HG02840 (cell line): Measurements from ENCODE around the gene PPP1R9B.

Source experiments
- ATAC-seq: cut with Tn5 transposase; IDR thresholded peaks from one replicate; pipeline ENCODE4 v1.9.1; 2021; ENCODE audit warnings: mild to moderate bottlenecking, moderate library complexity, moderate number of reproducible peaks; ENCODE audit not compliant: unreplicated experiment, low FRiP score

Gene PPP1R9B

DNA sequence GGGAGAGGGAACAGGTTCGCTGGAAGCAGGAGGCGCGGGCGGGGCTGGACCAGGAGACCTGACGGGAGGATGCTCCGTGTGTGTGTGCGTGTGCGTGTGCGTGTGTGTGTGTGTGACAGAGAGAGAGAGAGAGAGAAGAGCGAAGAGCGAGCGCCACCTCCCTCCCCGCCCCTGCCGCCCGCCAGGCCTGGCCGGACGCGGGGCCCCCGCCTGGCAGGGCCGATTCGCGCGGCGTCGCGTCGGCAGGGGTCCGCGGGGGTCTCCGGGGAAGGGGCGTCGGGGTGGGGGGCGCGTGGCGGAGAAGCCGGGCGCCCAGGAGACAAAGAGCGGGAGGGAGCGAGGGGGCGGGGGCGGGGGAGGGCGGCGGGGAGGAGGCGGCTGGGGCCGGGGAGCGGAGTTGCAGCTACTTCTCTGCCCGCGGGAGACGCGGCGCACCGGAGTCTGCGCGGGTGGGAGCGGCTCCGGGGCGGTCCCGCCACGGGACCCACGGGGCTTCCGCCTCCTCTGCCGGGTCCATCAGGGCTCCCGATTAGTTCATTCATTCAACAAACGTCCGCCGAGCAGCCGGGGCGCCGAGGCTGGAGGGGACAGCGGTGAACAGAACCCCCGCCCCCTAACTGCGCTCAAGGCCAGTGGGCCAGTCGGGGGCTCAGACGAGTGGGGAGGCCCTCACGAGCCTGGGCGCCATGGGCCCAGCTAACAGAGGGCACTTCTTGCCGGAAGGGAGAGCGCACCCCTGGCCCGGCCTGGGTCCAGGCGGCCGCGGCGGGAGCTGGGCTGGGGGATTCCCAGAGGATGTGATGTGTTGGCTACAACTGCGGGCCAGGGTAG is 20.5 kb downstream of the PPP1R9B start, which contains the start of gene SAMD14:
Gene SAMD14, minus strand, starts transcription at position 433 of the 831 bp plus-strand sequence. CDS start 5,201 bp downstream, outside the sequence.
- no peak for ATAC-seq

DNA sequence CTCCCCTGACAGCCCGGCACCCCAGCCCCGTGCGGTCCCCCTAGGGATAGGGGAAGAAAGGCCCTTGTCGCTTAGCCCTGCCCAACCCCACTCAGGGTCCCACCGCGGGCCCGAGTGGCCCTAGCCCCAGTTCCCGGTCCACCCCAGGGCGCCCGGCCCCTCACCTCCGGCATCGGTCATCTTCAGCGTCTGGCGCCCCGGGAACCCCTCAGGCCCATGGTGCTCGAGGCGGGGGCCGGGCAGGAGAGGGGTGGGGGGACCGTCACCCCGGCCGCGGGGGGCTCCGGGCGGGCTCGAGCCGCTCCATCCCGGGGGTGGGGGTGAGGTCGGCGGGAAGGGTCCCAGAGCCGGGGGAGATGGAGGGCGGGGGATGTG is 21.1 kb downstream of the PPP1R9B start:
- no peak for ATAC-seq

DNA sequence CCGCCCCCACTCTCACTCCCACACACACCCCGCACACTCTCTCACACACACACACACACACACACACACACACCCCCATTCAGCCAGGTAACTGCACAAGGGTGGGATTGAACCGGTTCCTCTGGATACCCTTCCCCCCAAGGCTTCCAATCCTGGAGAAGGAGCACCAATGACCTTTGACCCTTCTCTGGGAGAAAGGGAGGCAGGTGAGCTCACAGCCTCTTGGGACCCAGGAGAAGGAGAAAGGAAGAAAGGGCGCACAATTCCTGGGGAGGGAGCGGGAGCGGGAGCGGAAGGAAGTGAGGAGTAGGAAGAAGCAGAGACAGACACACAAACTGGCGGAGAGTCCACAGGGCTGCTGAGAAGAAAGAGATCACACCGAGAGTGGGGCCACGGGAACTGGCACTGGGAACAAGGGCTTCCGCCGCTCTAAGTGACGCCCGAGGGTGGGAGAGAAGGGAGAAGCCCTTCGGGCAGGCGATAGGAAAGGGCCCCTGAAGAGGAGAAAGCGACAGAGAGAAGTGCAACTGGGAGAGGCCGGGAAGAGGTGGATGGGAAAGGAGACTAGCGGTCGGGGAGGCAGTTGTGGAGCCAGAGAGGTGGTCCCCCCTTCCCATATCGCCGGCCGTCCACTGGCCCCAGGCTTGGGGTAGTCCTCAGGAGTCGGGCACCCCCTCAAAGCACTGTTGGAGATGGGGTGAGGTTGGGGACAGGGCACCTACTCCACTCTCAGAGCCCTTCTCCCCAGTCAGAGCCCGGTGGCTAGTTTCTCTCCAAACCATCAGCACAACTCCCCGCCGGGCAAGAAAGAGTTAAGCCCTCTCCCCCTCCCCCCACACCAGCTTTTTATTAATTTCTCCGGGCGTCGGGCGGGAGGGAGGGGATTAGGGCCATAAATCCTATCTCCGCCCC is 21.8 kb downstream of the PPP1R9B start:
- no peak for ATAC-seq

DNA sequence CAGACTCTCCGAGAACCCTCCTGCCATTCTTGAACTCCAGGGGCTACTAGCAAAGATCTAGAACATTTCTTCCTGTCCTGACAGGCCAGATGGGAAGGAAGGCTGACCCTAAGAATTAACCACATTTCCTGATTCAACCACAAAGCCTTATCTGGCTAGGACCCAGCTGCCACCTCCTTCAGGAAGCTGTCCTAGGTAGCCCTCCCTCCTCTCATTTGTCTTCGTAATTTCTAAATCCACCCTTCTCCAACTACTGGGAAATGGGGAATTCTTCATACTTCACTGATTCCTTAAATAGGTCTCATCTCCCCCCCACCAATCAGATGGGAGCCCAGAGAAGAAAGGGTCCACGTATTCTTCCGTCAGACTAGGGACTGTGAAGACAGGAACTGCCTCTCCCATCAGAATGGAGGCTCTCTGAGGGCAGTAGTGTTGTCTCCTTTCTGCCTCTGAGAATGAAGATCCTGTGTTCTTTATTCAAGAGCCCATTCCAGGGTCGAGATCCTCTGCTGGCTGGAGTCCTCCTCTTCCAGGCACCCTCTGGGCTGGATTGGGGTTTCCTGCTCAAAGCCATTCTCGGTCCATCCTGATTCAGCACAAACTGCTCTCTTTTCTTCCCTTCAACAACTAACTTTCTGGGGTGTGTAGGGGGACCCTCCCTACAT is 22.6 kb downstream of the PPP1R9B start:
- ATAC-seq, result no peak

DNA sequence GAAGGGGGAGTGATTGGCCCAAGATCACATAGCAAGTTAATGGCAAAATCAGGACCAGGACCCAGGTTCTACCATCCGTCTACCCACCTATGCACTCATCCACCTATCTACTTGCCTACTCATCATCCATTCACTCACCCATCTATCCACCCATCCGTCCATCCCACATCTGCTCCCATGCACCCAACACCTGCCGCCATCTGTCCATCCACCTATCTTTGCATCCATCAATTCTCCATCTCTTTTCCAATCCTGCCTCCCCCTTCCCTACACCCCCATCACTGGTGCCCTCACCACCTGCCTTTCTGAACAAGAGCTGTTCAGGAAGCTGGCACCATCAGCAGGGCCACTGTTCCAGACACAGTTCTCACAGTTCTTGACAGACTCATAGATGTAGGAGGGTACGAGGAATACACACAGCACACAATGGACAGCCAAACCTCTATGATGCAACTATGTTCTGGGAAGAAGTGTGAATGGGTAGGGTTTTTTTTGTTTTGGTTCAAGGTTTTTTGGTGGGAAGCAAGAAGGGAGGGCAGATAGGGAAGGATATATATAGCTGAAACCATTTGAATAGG is 25.0 kb downstream of the PPP1R9B start:
- no peak for ATAC-seq

DNA sequence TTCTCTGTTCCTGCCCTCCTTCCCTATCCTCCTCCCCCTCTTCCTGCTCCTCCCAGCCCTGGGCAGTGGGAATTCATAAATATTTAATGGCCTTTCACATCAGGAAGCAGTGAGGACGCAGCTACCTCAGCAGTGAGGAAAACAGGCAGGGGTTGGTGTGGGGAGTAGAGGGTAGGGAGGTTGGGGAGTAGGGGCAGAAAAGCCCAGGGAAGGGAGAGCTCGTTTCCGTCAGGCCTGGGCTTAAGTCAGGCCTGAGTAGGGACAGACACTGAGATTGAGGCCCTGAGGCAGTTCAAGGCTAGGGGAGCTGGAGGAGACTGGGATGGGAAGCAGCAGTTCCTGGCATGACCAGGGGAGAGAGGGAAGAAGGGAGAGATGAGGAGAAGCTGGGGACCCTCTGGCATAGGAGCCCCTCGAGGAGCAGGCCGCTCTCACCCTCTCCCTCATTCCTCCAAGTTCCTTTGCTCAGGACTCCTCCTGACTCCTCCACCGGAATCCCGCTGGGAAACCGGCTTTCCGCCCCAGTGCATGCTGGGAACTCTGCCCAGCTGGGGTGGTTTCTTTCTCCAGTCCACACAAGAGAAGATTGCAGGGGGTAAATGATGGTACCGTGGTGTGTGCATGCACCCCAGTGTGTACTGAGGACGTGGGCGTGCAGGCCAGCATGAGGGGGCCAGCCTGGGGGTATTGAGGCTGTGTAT is 26.7 kb downstream of the PPP1R9B start:
- no peak for ATAC-seq

DNA sequence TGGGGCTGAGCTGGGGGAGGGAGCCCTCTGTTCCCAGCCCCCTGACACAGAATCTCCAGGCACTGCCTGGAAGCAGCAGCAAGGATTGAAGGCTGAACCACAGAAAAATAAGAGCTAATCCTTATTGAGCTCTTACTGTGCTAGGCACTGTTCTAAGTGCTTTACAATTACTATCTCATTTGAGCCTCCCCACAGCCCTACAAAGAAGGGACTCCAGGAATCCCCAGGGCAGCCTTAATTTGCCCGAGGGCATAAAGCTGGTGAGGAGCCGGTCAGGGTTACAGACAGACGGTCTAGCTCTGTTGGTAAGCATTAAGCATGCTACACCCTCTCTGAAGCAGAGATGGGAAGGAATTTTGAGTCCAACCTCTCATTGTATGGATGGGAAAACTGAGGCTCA is 27.5 kb downstream of the PPP1R9B start:
- ATAC-seq, result no peak

DNA sequence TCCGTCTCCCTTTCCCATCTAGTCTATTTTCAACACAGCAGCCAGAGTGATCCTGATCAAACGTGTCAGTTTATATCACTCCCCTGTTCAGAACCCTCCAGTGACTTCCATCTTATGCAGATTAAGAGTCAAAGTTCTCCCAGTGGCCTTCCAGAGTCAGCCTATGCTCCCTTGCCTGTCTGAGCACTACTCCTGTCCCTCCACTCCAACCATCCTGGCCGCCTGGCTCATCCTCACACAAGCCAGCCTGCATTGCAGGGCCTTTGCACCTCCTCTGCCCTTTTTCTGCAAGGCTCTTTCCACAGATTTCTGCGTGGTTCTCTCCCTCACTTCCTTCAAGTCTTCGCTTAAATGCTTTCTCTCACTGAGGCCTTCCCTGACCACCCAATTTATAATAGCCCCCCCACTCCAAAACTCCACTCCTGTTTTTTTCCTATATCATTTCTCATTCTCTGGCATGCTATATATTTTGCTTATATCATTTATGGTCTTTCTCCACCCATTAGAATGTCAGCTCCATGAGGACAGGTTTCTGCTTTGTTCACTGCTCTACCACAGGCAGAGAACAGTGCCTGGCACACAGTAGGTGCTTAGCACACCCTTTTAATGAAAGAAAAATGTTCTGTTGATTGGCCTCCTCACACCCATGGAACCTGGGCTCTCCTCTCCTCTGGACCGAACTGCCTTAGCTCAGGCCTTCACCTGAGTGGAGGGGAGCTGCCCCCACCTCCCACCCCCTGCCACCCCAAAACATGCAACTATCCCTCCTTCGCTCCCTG is 29.8 kb downstream of the PPP1R9B start:
- no peak for ATAC-seq

DNA sequence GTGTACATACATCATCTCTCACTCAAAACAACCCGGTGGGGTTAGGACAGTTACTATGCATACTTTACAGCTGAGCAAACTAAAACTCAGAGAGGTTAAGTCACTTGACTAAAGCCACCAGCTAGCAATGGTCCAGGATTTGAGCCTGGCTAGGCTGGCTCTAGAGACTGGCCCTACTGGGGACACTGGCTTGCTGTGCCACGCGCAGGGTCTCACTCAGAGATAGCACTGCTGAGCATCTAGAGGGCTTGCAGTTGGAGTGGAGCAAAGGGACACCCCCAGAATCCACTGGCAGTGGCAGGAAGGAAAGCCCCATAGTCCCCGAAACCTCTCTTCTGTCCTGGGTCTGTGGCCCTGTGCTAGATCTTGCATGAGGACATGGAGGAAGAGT is 31.7 kb downstream of the PPP1R9B start:
- no peak for ATAC-seq

DNA sequence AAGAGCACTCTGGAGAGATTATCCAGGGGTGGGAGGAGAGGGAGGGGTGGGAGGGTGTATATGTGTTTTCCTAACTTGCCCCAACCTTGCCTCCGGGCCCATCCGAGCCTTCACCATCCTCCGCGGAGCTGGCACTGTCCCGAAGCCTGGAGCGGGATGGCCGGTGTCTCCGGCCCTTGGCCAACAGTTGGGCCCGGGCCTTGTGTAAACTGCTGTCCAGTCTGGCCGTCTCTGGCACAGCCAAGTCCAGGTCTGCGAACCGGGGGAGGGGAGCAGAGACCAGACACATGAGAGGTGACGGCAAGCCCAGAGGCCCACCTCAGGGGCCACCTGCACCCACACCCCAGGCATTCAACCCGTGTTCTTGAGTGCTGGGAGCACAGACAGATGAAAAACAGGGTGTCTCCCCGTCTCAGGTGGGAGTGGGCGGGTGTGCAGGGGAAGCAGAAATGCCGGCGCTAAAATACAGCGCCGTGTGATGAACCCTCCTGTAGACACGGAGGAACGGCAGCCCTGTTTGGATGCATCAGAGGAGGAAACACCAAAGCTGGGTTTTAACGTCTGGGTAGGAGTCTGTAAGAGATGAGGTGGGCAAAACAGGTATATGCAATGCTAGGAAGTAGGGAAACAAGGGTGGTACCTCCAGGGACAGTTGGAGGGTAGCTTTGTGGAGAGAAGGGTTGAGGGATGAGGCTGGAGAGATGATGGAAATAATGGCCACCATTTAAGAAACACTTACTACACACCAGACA is 32.2 kb downstream of the PPP1R9B start:
- ATAC-seq, result no peak

DNA sequence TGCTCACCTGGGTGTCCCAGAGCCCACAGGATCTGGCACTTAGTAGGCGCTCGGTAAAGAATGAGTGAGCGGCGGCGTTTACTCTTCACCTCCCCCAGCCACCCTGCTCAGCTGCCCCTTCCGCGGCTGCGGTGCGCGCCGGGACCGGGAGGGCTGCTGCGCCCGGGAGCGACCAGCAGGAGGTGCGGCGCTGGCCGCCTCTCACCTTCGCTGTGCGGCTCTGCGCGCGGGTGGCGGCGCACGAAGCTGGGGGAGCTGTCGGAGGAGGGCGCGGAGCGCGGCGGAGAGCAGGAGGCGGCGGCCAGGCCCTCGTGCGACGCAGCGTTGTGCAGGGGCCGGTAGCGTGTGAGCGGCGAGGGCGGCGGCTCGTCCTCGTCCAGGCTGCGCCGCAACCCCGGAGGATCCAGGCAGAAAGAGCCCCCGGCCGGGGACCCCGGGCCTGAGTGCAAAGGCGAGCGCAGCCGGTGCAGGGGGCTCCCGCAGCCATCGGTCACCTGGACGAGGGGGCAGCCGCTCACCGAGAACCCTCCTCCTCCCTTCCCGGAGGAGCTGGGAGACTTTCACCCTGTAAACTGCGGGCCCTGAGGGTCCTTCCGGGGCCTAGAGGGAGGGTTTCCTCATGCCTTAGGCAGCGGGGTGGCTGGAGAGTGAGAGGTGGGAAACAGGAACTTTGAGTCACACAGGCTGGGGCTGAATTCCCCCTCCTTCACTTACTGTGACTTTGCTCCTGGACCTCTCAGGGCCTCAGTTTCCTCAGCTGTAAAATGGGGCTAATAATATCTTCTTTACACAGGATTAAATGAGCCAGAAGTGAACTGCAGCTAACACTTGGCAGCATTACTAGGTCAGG is 33.0 kb downstream of the PPP1R9B start:
- no peak for ATAC-seq

DNA sequence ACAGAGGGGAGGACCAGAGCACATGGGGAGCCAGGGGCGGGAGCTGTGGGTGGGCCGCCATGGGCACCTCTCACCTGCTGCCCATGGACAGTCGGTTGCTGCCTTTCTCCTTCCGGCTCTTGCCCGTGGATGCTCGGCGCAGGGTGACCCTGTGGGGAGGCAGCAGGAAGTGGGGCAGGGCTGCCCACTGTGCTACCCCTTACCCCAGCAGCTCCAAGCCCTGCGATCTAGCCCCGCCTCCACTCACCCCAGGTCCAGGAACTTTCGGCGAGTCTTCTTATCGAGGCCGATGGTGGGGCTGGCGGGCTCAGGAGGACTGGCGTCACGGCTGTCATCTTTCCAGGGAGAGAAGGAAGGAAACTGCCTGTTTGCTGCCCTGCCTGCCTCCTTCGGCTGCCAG is 34.7 kb downstream of the PPP1R9B start:
- ATAC-seq, result no peak

DNA sequence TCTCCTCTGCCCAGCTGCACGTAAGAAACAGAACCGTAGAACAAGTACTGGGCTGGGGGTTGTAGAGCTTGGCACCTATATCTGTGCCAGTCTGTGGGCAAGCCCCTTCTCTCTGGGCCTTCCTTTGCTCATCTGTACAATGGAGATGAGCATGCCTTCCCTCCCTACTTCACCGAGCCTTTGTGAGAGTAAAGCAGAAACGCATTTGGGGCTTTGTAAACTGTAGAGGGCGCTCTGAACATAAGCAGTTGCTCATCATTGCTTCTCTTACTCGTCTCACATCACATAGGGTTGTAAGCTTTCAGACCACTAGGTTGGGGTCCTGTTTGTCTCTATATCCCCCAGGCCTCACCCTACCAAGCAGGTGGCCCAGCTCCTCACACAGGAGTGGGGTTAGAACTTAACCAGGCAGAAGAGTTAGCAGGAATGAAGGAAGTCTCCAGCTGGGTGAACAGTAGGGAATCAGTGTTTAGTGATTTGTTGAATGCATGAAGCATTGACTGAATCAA is 35.6 kb downstream of the PPP1R9B start:
- ATAC-seq, result no peak

DNA sequence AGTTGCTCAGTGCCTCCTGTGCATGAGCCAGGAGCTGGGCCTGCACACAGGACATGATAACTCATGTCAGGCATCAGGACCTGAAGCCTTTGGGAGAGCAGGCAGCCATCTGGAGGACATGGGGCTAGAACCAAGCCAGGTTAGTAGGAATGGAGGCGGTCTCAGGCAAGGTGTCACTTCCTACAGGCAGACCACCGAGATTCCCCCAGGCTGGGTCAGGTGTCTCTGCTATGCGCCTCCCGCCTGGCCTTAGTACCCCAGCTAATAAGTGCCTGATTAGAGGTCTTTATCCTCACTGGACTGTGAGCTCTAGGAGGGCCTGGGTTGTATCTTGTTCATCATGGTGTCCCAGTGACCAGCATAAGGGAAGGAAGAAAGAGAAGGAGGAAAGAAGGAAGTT is 36.1 kb downstream of the PPP1R9B start:
- ATAC-seq, result no peak

DNA sequence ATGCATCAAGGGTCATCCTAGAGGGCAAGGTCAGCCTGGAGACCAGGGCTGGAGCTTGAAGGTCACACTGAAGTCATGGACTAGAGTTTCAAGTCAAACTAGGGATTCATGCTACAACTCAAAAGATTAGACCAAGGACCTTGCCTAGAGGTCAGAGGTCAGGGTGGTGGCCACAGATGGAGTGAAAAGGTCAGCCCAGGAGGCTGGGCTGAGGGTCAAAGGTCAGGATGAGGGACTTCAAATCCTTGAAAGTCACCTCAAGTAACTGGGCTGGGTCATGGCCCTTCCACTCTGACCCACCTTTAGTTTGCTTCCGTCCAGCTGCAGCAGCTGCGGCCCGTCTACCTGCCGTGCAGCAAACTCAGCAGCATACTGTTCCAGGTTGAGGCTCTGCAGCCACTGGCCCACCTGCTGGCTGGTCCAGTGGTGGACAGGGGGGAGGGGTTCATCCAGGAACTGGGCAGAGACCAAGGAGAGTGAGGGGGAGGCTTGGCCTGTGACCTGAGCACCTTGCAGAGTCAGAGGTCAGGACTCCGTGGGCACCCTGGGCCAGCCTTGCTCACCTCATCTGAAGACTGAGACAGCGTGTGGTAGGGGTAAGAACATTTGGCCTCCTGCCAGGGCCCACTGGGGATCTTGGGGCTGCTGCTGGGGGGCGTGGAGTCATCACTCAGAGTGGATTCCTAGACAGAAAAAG is 36.7 kb downstream of the PPP1R9B start:
- no peak for ATAC-seq

DNA sequence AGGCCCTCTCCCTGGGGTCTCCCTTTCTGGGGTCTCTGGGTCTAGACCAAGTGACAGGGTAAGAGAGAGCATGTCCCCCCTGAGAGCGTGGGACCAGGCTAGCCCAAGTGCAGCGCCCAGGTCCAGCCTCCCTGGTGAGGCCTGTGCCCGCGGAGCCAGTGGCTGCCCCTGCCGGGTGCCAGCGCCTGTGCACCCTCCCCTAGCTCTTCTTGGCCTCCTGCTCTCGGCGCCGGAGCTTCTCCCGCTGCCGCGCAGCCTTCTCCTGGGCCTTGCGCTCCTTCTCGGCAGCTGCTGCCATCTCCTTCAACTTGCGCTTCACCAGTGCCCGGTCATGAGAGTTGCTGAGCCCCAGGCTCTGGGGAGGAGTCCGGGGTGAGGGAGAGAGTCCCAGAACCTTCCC is 37.8 kb downstream of the PPP1R9B start:
- ATAC-seq, result no peak
